IPS-NIHi7 (cell line): ENCODE results near the gene HDGF.

ENCODE experiments used
- DNase-seq: peaks from one replicate; pipeline ENCODE4 v3.0.0; 2012; ENCODE audit warnings: mixed read lengths; ENCODE audit errors: extremely low spot score

The HDGF gene

GRCh38 chr1:156751451-156751756 lies at the start of gene HDGF:
Gene HDGF, minus strand, starts transcription at chr1:156751675. Its CDS starts 246 bp downstream, at chr1:156751429.
- DNase-seq, result no peak

DNA sequence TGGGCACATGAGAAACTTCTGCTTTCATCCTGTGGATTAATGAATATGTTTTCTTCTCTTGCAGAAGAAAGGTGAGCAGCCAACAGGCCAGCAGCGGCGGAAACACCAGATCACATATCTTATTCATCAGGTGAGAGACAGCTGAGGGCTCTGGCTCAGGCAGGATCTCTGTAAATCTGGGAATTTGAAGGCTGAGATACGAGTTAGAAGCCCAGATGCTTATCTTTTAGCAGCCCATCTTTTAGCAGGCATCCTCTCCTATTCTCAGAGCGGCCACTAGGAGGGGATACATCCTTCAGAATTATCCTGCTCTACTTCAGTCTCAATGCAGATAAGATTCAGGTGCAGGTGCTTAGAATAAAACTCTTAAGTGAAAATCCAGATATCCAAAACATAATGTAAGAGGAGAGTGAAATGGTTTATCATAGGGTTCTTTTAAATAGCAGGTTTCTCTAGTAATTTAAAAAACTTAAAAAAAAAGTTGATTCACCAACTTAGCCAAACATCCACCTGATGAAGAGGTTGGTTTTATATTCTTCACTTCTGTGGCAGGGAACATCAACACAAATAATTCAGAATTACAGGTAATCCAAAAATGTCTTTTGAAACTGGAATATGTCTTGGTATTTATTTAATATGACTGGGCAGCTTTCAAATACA lies 45.9 kb upstream of the HDGF start:
- DNase-seq, result peak; percentile 77

DNA sequence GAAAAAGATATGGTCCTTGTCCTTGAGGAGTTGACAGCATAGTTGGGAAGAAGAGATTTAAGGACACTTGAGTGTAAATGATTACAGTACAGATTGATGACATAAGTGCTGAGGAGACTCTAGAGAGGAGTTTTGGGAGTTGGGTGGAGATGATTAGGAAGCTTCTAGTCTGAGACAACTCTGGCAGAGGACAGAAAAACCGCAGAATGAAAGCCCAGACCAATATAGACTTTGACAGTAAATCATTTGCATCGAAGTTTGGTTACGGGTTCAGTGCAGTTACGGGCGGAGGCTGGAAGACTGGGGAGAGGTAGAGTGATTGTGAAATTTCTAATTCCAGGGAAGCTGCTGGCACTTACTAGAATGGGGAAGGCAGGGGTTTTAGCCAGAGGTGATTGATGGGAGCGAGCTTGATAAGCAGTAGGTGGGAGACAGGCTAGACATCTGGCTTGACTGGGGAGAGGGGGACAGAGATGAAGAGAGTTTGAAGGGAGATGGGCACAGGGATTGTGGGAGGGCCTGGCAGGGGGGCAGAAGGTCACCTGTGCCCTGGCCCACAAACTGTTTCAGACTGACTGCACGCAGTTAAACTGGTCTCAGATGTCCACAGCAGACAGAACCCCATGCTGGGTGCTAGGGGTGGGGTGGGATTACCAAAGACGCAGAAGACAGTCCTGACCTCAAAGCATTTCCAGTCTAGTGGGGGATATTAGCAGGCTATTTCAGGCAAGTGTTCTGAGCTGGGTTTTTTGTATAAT lies 45.0 kb upstream of the HDGF start:
- DNase-seq, result no peak

GRCh38 chr1:156795787-156796186 lies 44.3 kb upstream of the HDGF start:
- no peak for DNase-seq

DNA sequence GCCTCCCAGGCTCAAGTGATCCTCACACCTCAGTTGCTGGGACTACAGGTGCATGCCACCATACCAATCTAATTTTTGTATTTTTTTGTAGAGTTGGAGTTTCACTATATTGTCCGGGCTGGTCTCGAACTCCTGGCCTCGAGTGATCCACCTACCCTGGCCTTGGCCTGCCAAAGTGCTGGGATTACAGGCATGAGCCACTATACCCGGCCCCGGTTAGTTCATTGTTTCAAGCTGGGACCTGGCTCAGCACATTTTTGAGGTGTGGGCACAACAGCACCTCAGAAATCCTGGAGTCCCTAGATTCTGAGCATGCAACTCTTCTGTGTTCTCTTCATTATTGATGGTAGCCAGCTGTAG lies 43.9 kb upstream of the HDGF start:
- no peak for DNase-seq

GRCh38 chr1:156794506-156795373 lies 43.3 kb upstream of the HDGF start:
- DNase-seq, result no peak

DNA sequence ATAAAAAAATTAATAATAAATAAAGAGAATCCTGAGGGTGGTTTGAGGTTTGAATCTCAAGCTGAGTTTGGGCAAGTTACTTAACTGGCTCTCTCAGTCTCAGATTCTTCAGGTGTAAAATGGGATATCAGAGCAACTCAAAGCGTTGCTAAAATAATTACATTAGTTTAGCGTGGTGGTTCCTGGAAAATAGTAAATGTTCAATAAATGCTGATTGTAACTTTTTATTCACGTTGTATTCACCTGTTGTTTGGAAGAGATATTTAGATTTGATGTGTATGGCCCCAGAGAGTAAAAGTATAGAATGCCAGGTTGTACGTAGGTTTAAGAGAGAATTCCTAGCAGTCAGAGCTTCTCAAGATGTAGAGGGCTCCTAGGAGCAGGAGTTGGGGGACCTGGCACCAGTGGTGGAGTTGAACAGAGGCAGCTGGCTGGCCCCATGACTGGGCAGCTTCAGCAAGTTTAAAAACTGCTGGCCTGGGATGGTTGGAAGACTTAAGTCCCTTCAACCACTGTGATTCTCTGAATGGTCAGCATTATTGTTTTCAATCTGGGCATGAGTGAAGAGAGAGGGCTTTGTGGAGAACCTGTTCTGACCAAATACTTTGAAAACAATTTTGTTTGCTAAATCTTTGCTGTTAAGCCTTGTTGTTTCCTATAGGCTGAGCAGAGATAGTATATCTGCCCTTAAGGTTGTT lies 38.3 kb upstream of the HDGF start:
- DNase-seq, result no peak

DNA sequence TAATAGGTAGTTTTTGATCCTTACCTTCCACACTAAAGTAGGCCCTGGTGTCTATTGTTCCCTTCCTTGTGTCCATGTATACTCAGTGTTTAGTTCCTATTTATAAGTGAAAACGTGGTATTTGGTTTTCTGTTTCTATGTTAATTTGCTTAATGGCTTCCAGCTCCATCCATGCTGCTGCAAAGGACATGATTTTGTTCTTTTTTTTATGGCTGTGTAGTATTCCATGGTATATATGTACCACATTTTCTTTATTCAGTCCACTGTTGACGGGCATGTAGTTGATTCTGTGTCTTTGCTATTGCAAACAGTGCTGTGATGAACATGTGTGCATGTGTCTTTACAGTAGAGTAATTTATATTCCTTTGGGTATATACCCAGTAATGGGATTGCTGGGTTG lies 36.7 kb upstream of the HDGF start:
- DNase-seq, result no peak

DNA sequence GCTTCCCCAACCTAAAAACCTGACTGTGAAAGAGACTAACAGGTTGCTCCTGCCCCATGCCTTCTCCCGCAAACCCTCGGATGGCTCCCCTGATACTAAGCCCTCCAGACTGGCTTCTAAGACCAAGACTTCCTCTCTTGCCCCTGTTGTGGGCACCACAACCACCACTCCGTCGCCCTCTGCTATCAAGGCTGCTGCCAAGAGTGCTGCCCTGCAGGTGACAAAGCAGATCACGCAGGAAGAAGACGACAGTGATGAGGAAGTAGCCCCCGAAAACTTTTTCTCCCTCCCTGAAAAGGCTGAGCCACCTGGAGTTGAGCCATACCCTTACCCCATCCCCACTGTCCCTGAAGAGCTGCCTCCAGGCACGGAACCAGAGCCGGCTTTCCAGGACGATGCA lies 35.2 kb upstream of the HDGF start:
- DNase-seq, result no peak

DNA sequence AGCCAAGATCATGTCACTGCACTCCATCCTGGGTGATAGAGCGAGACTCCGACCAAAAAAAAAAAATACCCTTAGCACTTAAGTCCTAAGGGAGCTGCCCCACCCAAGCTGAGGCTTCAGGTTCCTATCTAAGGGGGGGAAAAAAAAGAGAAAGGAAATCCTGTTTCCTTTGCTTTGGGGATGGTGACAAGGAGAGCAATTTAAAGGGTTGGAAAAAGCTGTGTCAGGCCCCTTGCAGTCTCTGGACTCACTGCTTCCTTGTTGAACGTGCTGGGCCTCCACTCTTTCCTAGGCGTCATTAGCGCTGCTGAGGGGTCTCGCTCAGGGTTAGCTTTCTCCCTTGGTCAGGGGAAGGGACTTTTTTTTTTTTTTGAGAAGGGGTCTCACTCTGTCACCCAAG lies 34.0 kb upstream of the HDGF start:
- no peak for DNase-seq

GRCh38 chr1:156781585-156782186 lies 30.2 kb upstream of the HDGF start:
- DNase-seq, result no peak

DNA sequence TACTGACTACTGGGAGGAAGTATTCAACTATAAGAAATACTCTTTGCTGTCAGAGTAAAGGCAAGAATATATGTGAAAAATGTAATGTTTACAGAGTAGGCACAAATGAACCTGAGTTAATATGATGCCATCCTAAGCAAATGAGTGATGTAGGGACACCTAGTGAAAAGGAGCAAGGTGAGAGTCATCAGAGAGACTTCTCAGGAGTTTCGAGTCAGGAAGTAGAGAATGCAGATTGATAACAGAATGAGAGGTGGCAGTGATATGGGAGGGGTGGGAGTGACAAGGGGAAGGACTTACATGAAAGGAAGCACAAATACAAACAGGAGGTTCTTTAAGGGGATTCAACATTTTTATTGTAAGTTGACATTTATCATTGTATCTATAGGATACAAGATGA lies 26.1 kb upstream of the HDGF start:
- no peak for DNase-seq

GRCh38 chr1:156776942-156777341 lies 25.5 kb upstream of the HDGF start:
- DNase-seq, result no peak

- DNase-seq, result no peak
Measured at GRCh38 chr1:156775799-156776198, 24.3 kb upstream of the HDGF start.

- DNase-seq, result no peak
Measured at GRCh38 chr1:156773607-156774006, 22.1 kb upstream of the HDGF start.

- DNase-seq, result no peak
Measured at GRCh38 chr1:156772728-156773497, 21.4 kb upstream of the HDGF start.

DNA sequence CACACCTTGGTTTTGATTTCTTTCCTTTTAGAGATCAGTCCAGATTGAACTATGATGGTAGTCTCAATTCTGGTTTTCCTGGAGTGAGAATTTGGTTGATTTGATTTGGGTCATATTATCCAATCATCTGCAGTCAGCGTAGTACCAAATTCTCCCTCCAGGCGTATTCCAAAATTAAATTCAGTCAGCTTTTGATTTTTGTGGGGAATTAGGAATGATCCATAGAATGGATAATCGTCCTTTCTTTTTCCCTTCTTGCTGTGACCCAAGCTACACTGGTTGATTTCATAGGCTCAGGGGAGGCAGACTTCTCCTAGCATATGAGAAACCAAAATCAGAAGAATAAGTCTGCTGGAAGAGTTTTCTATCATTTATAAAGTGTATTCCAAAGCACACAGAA lies 20.7 kb upstream of the HDGF start:
- DNase-seq, result no peak

- DNase-seq, result no peak
Measured at GRCh38 chr1:156768610-156769295, 17.3 kb upstream of the HDGF start.

DNA sequence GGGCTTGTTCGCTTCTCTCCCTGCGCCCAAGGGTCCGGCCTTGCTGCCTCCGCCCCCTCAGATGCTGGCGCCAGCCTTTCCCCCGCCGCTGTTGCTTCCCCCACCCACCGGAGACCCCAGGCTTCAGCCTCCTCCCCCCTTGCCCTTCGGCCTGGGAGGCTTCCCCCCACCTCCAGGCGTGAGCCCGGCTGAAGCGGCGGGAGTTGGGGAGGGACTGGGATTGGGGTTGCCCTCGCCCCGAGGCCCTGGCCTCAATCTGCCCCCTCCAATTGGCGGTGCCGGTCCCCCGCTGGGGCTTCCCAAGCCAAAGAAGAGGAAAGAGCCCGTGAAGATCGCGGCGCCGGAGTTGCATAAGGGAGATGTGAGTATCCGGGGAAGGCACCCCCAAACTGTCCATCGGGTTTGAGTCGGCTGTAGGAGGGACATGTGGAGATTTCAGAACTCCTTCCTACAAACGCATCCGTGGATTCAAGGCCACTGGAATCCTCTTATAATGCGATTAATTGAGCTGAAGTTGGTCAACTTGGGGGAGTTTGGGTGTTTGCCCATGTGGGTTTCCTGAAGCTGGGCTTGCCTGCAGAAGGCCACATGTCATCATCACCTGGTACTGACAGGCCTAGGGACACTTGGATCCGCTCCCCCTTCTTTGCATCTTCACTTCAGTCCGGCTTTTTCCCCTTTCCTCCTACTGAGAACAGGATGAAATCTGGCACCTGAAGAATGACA lies 16.6 kb upstream of the HDGF start:
- DNase-seq, result no peak
